Nucleus accumbens (tissue), 56 donors: ENCODE measurements around the gene GUCA2A.

Experiments
- DNase-seq, 56 donors: peaks; one replicate each; lab custom pipeline; 2025; lab: John Stamatoyannopoulos, UW

GUCA2A gene

DNA sequence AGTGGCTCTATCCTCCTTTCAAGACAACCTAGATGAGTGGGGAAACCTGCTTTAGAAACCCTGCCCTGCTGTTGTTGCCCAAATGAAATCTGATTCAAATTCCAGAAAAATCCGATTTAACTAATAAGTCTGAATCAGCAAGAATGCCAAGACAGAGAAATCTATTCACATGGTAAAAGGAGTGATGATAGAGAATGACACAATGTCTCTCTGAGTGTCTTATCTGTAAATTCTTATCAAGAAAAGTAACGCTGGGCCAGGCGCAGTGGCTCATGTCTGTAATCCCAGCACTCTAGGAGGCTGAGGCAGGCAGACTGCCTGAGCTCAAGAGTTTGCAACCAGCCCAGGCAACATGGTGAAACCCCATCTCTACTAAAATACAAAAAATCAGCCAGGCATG lies 13.7 kb upstream of the GUCA2A start:
- no peak for DNase-seq

GRCh38 chr1:42177541-42177981 lies 13.0 kb upstream of the GUCA2A start:
- peak in 47 of 56 donors; percentile 7 to 88 (median 43) for DNase-seq

DNA sequence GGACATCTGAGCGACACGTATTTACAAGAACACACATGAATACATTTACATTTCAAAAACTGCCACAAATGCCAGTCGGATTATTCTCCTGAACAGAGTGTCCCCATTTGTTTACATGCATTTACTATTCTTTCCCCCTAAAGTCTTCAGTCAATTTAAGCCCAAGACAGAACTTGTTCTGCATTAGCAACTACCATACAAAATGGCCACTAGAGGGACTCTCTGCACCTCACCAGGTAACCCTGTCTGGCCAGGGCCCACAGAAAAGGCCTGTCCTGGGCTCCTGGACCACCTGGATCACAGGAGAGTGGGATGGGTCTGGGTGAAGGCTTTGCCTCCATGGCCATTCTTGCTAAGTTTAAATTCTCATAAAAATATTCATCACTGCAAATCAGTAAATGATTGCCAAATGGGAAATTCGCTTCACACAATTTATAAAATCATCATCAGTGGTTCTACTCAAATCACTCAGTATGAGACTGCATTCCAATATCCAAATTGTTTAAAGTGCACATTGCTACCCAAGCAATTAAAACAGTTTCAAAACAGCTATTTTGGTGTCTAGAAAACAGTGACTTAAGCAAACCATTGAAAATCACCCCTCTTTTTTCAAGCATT lies 12.5 kb upstream of the GUCA2A start:
- DNase-seq, result peak in 6 of 56 donors; percentile 5 to 39 (median 10)

DNA sequence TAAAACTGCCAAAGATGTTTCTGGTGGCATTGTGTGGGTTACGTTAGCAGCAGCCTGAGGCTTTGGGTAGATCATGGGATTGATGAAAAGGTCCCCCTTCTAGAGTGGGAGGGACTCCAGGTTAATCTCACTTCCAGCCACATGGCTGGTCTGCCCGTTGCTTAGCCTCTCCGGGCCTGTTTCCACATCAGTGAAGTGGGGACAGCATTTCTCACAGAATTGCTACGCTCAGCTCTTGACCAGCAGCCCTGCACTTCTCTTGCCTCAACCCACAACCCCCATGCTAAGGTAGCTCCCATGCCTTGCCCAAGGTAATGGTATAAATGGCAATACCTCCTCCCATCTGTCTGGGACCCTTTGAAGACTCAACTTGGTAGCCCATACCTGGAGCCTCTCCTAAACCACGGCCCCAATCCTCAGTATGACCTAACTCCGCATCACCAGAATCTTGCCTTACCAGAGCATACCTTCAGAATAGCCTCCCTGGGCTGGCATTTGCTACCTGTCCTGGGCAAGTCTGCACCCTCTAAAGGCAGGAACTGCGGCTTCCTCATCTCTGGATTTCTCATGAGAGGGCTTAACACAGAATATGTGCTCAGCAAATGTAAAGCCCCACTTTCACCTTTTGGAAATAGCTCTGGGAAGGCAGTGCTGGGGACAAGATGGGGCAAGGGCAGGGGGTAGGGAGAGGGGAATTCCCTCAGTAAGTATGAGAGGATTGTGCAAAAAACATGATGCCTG lies 10.9 kb upstream of the GUCA2A start:
- DNase-seq, result no peak

GRCh38 chr1:42173961-42174735 lies 9.6 kb upstream of the GUCA2A start:
- no peak for DNase-seq

DNA sequence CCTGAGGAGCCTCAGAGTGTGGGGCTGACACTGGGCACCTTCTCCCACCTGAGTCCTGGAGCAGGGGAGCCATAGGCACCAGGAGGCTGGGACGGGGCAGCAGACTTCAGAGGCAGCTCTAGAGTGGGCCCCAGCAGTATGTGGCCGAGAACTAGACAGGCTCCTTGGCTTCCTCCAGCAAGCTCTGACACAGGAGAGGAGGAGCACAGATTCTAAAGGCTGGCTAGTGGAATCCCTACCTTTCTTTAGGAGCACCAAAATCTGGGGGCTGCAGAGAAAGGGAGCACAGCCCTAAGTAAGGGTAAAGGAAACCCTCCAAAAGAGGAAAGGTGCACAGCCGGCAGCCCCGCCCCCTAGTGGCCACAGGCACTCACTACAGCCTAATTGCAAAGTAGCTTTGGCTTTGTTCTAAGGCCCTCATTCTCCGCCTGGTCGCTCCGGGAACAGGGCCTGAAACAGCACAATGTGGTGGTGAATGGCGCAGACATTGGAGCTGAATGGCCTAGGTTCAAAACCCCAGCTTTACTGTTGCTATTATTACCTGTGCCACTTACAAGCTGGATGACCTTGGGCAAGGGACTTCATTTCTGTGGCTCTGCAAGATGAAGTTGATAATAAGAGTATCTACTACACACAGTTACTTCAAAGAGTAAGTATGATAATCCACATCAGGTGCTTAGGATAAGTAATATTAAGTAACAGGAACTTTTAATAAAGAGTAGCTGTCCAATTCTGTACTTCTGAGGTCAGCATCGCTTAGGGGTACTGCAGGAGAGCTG lies 8.8 kb upstream of the GUCA2A start:
- DNase-seq, result peak in 44 of 56 donors; percentile 10 to 79 (median 45)

- peak in 3 of 56 donors; percentile 18 to 29 (median 19) for DNase-seq
Measured at GRCh38 chr1:42172381-42173133, 8.0 kb upstream of the GUCA2A start.

- no peak for DNase-seq
Measured at GRCh38 chr1:42171679-42172266, 7.2 kb upstream of the GUCA2A start.

- DNase-seq, result no peak
Measured at GRCh38 chr1:42170779-42171621, 6.5 kb upstream of the GUCA2A start.

- no peak for DNase-seq
Measured at GRCh38 chr1:42168763-42169162, 4.2 kb upstream of the GUCA2A start.

- DNase-seq, result no peak
Measured at GRCh38 chr1:42168391-42168670, 3.8 kb upstream of the GUCA2A start.

GRCh38 chr1:42167611-42168390 lies 3.3 kb upstream of the GUCA2A start:
- no peak for DNase-seq

DNA sequence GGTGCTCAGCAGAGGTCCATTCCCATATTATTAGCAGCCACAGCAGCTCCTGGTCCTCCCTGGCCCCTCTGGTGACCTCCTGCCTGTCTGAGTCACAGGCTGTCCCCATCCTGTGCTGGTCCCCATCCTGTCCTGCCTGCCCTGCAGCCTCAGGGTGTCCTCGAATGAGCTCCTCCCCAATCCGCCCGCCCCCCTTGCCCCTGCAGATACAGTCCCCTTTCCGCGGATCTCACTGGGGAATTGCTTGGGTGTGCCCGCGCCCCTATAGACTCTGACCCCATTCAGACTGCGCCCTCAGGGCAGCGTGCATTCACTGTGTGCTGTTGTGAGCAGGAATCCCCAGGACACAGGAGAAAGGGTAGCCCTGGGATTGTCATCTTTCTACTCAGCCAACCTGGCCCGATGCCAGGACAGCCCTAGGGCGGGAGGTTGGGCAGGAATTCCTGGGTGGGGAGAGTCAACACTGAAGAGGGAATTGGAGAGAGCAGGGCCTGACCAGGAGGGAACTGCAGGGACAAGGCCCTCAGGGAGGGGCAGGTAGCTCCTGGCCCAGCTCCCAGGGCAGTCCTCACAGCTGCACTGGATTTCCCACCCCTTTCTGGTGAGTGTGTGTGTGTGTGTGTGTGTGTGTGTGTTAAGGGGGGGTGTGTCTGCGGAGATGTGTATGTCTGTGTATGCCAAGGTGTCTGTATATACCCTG lies 1.1 kb upstream of the GUCA2A start:
- DNase-seq, result no peak

- no peak for DNase-seq
Measured at GRCh38 chr1:42163536-42164503, 725 bp downstream of the GUCA2A start.

DNA sequence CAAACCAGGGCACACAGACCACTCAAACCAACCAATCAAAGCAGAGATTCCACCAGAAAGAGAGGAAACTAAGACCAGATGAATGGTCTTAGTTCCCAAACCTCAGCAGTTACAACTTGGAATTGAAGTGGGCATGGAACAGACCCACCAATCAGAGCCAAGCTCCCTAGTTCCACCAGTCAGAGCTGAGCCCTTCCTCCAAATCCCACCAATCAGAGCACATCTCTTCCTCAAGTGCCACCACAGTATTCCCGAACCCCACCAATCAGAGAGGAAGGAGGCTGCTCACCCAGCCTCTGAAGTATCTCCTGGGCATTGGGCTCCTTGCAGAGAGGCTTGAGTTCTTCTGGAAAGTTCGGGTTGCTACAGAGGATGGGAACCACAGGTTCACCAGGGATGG lies 1.4 kb downstream of the GUCA2A start:
- DNase-seq, result no peak

GRCh38 chr1:42162181-42162580 lies 2.4 kb downstream of the GUCA2A start:
- DNase-seq, result no peak
